Mesenchymal stem cell (in vitro differentiated cells and primary cell): Measurements from ENCODE around the gene ANKK1.

Source experiments
- DNase-seq: peaks from one replicate; pipeline ENCODE4 v3.0.0-alpha.2; 2013
- H2AFZ ChIP-seq: one replicate; pipeline ENCODE4 v1.6.1; 2013; ENCODE audit warnings: low read depth, mild to moderate bottlenecking, control low read depth, inconsistent platforms, low read length, moderate library complexity
- H2AK5ac ChIP-seq: 2 replicates; pipeline ENCODE4 v1.6.1; 2013; ENCODE audit warnings: low read length, moderate library complexity, mild to moderate bottlenecking, inconsistent platforms; ENCODE audit not compliant: severe bottlenecking
- H2BK120ac ChIP-seq: one replicate; pipeline ENCODE4 v1.6.1; 2013; ENCODE audit warnings: low read depth, mild to moderate bottlenecking, inconsistent platforms, low read length, moderate library complexity
- H2BK12ac ChIP-seq, 2 experiments: one replicate each; pipeline ENCODE4 v1.6.1; 2013; ENCODE audit warnings: inconsistent platforms in 2 of 2, low read length in 2 of 2, mild to moderate bottlenecking in 2 of 2, moderate library complexity in 2 of 2, control low read depth in 1 of 2
- H2BK15ac ChIP-seq: one replicate; pipeline ENCODE4 v1.6.1; 2013; ENCODE audit warnings: mild to moderate bottlenecking, low read depth, inconsistent platforms; ENCODE audit not compliant: poor library complexity, severe bottlenecking
- H2BK5ac ChIP-seq: 2 replicates; pipeline ENCODE4 v1.6.1; 2013; ENCODE audit warnings: low read depth, mild to moderate bottlenecking, low read length, control low read depth, inconsistent platforms; ENCODE audit not compliant: poor library complexity, severe bottlenecking
- H3K14ac ChIP-seq, 2 experiments: one replicate each; pipeline ENCODE4 v1.6.1; 2013; ENCODE audit warnings: inconsistent platforms in 2 of 2, low read length in 2 of 2, control low read depth in 1 of 2, mild to moderate bottlenecking in 1 of 2, moderate library complexity in 1 of 2
- H3K18ac ChIP-seq, 2 experiments: one replicate each; pipeline ENCODE4 v1.6.1; 2013; ENCODE audit warnings: inconsistent platforms in 2 of 2, low read length in 2 of 2, control low read depth in 1 of 2, low read depth in 1 of 2, mild to moderate bottlenecking in 1 of 2
- H3K23ac ChIP-seq, 2 experiments: one replicate each; pipeline ENCODE4 v1.6.1; 2013; ENCODE audit warnings: inconsistent platforms in 2 of 2, low read length in 2 of 2, mild to moderate bottlenecking in 2 of 2, moderate library complexity in 2 of 2, control low read depth in 1 of 2
- H3K27ac ChIP-seq: 2 replicates; pipeline ENCODE4 v1.5.1; 2013; ENCODE audit warnings: mild to moderate bottlenecking, moderate library complexity, low read length, control low read depth, inconsistent platforms; ENCODE audit not compliant: poor library complexity, severe bottlenecking
- H3K27me3 ChIP-seq, 2 experiments: 2 replicates each; pipeline versions ENCODE4 v1.6.1 to v1.7.0; 2013; ENCODE audit warnings: low read length in 2 of 2, mild to moderate bottlenecking in 2 of 2, moderate library complexity in 2 of 2, control low read depth in 1 of 2, inconsistent platforms in 1 of 2; ENCODE audit not compliant: control insufficient read depth in 1 of 2, insufficient read depth in 1 of 2
- H3K36me3 ChIP-seq, 2 experiments: 2 replicates each; pipeline versions ENCODE4 v1.6.1 to v1.7.0; 2013; ENCODE audit warnings: low read length in 2 of 2, control low read depth in 1 of 2, inconsistent platforms in 1 of 2, low read depth in 1 of 2, mild to moderate bottlenecking in 1 of 2; ENCODE audit not compliant: insufficient read depth in 2 of 2, control insufficient read depth in 1 of 2
- H3K4ac ChIP-seq, 2 experiments: one replicate each; pipeline ENCODE4 v1.6.1; 2013; ENCODE audit warnings: inconsistent platforms in 2 of 2, low read length in 2 of 2, mild to moderate bottlenecking in 2 of 2, moderate library complexity in 2 of 2, control low read depth in 1 of 2, low read depth in 1 of 2
- H3K4me1 ChIP-seq: 2 replicates; pipeline ENCODE4 v1.6.1; 2013; ENCODE audit warnings: low read depth, low read length, control low read depth; ENCODE audit not compliant: control insufficient read depth, insufficient read depth
- H3K4me2 ChIP-seq: 2 replicates; pipeline ENCODE4 v1.6.1; 2013; ENCODE audit warnings: low read length, mild to moderate bottlenecking, inconsistent platforms; ENCODE audit not compliant: poor library complexity, severe bottlenecking
- H3K4me3 ChIP-seq, 2 experiments: 2 replicates each; pipeline versions ENCODE4 v1.5.1 to v1.7.0; 2013; ENCODE audit warnings: low read length in 2 of 2, mild to moderate bottlenecking in 2 of 2, control low read depth in 1 of 2, low read depth in 1 of 2; ENCODE audit not compliant: insufficient read depth in 1 of 2
- H3K79me1 ChIP-seq: replicated peaks from 2 replicates; pipeline ENCODE4 v1.6.1; 2013; ENCODE audit warnings: mild to moderate bottlenecking, control low read depth, low read length, inconsistent platforms; ENCODE audit not compliant: poor library complexity, severe bottlenecking
- H3K9ac ChIP-seq: 2 replicates; pipeline ENCODE4 v1.7.0; 2013; ENCODE audit warnings: mild to moderate bottlenecking, low read length, moderate library complexity
- H3K9me3 ChIP-seq: 2 replicates; pipeline ENCODE4 v1.7.0; 2013; ENCODE audit warnings: mild to moderate bottlenecking, low read length; ENCODE audit not compliant: control insufficient read depth
- H4K8ac ChIP-seq: one replicate; pipeline ENCODE4 v1.6.1; 2013; ENCODE audit warnings: inconsistent platforms, mild to moderate bottlenecking, low read length, moderate library complexity
- H4K91ac ChIP-seq: one replicate; pipeline ENCODE4 v1.6.1; 2013; ENCODE audit warnings: mild to moderate bottlenecking, low read length, inconsistent platforms
- WGBS: methylation state at CpG from one replicate; pipeline ENCODE4 v1.1.7; 2013; ENCODE audit warnings: mixed read lengths; 5-methylcytosine and 5-hydroxymethylcytosine counted together

ANKK1 gene

DNA sequence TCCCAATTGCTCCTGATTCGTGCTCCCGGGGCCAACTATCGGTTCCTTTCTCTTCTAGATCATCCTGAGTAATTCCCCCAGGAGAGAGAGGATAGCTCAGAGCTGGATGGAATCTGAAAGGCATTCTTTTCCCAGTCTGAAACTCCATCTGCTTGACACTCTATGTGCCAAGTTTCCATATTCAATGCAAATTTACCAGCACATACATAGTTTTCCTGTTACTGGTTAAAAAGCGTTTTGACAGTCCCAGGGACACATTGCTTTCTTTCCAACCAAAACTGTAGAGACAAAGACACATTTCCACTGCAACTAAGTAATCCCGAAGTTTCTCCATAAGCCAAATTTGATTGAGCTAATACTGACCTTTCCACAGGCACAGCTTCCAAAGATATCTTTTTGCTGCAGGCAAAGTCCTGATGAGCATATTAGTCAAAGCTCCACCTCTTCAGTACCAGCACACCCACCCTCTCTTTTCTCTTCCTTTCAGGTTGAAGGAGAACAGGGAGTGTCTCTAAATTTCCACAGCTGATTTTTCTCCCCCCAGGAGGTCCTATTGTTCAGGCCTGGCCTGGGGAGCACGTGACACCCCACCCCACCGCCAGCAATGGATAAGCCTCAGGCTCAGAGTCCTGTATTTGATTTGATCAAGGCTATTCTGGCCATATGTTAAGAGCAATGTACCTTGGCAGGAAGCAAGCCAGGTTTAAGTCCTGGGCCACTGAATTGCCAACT is 9.7 kb upstream of the ANKK1 start:
- Histone ChIP-seq H3K18ac (no peak overlapping the region), H3K4me2 (no peak overlapping the region), H2BK15ac (no peak overlapping the region), H3K9ac (no peak overlapping the region), H3K4me3 (no peak overlapping the region), H2BK120ac (no peak overlapping the region), H3K27me3 (peaks cover 0 to 19% of the 10 kb centered on the region in 2 experiments), H2AFZ (no peak overlapping the region), H4K91ac (no peak overlapping the region), H3K27ac (no peak overlapping the region), H3K4ac (no peak overlapping the region), H2BK5ac (no peak overlapping the region), H3K9me3 (no peaks in the 10 kb centered on the region), H3K14ac (no peak overlapping the region), H2BK12ac (no peak overlapping the region), H3K23ac (no peak overlapping the region), H2AK5ac (no peak overlapping the region), H3K36me3 (no peaks in the 10 kb centered on the region), H3K79me1 (no peaks in the 10 kb centered on the region), H3K4me1 (no peaks in the 10 kb centered on the region), H4K8ac (no peak overlapping the region)
- DNase-seq: no peak
- WGBS: 73% methylated on average over 7 of the region's 7 CpGs

- no peak overlapping the region for H3K23ac ChIP-seq
- H3K27ac ChIP-seq: no peak overlapping the region
- H2BK5ac ChIP-seq: no peak overlapping the region
- H3K14ac ChIP-seq: no peak overlapping the region
- no peak overlapping the region for H2BK12ac ChIP-seq
- H3K18ac ChIP-seq: no peak overlapping the region
- WGBS: 54% methylated on average over 1 of the region's 1 CpG
- H3K27me3 ChIP-seq: peaks cover 0 to 19% of the 10 kb centered on the region in 2 experiments
- H3K4me3 ChIP-seq: no peak overlapping the region
- no peak for DNase-seq
- no peaks in the 10 kb centered on the region for H3K4me1 ChIP-seq
- H2AK5ac ChIP-seq: no peak overlapping the region
- no peak overlapping the region for H3K9ac ChIP-seq
- no peak overlapping the region for H2AFZ ChIP-seq
- no peaks in the 10 kb centered on the region for H3K9me3 ChIP-seq
- no peak overlapping the region for H2BK15ac ChIP-seq
- H3K36me3 ChIP-seq: no peaks in the 10 kb centered on the region
- no peak overlapping the region for H4K91ac ChIP-seq
- H4K8ac ChIP-seq: no peak overlapping the region
- no peak overlapping the region for H3K4me2 ChIP-seq
- H3K4ac ChIP-seq: no peak overlapping the region
- no peaks in the 10 kb centered on the region for H3K79me1 ChIP-seq
- no peak overlapping the region for H2BK120ac ChIP-seq
Measured at GRCh38 chr11:113378692-113379091, 8.9 kb upstream of the ANKK1 start.

DNA sequence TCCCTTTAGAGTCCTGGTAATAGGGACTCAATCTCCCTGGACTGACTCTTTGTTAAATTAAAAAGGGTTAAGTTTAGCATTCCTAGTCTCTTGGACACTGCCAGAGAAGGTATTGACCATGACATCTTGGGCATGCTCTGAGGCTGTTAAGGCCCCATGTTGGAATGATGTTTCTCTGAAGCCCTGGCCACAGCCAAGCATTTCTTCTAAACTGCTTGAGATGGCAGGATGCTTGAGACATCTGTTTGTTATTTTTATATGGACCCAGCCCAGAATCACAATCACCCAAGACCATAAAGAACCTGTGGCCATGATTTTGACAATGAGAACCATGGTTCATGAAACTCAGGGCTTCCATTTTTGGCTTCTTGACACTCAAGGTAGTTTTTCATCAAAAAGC is 5.5 kb upstream of the ANKK1 start:
- H3K9me3 ChIP-seq: no peaks in the 10 kb centered on the region
- no peak overlapping the region for H2AK5ac ChIP-seq
- H3K4me1 ChIP-seq: peaks cover 2% of the 10 kb centered on the region
- H2BK5ac ChIP-seq: no peak overlapping the region
- H3K9ac ChIP-seq: no peak overlapping the region
- no peak overlapping the region for H2BK12ac ChIP-seq
- no peak overlapping the region for H2BK15ac ChIP-seq
- H3K23ac ChIP-seq: no peak overlapping the region
- H3K4me2 ChIP-seq: no peak overlapping the region
- H4K91ac ChIP-seq: no peak overlapping the region
- no peak overlapping the region for H3K27ac ChIP-seq
- H3K79me1 ChIP-seq: no peaks in the 10 kb centered on the region
- no peak overlapping the region for H3K4ac ChIP-seq
- no peak overlapping the region for H3K4me3 ChIP-seq
- DNase-seq: no peak
- no peak overlapping the region for H3K18ac ChIP-seq
- H2AFZ ChIP-seq: no peak overlapping the region
- H4K8ac ChIP-seq: no peak overlapping the region
- H3K27me3 ChIP-seq: peaks cover 7 to 27% of the 10 kb centered on the region in 2 experiments
- H3K36me3 ChIP-seq: no peaks in the 10 kb centered on the region
- no peak overlapping the region for H3K14ac ChIP-seq
- no peak overlapping the region for H2BK120ac ChIP-seq

- Histone ChIP-seq H2AK5ac (no peak overlapping the region), H3K18ac (no peak overlapping the region), H2BK5ac (no peak overlapping the region), H2AFZ (no peak overlapping the region), H3K4me2 (no peak overlapping the region), H3K79me1 (no peaks in the 10 kb centered on the region), H3K4me3 (no peak overlapping the region), H4K8ac (no peak overlapping the region), H3K9ac (no peak overlapping the region), H3K4ac (no peak overlapping the region), H2BK15ac (no peak overlapping the region), H3K23ac (no peak overlapping the region), H3K14ac (no peak overlapping the region), H3K27me3 (peaks cover 32 to 40% of the 10 kb centered on the region in 2 experiments), H4K91ac (no peak overlapping the region), H3K9me3 (no peaks in the 10 kb centered on the region), H2BK120ac (no peak overlapping the region), H2BK12ac (no peak overlapping the region), H3K27ac (peak overlapping the region; percentile 50), H3K36me3 (no peaks in the 10 kb centered on the region), H3K4me1 (peaks cover 9% of the 10 kb centered on the region)
- 7% methylated on average over 3 of the region's 3 CpGs for WGBS
- peak; percentile 92 for DNase-seq
Measured at GRCh38 chr11:113384551-113384950, 3.0 kb upstream of the ANKK1 start.
